OCI-LY3 (cell line): ENCODE measurements around the gene SRL.
A peak's percentile ranks its signal among the peaks of the same experiment; 100 is the strongest.

Experiments used
- H2AFZ ChIP-seq: fragments of 200-600, 300-600 bp; shearing (Covaris generic); 2 replicates; pipeline ENCODE4 v1.6.0; 2014; ENCODE audit warnings: antibody characterized with exemption, low read depth, low read length
- H3K27ac ChIP-seq: fragments of 200-600, 300-600 bp; sonication (generic); 2 replicates; pipeline ENCODE4 v1.5.1; 2014; ENCODE audit warnings: mild to moderate bottlenecking, low read length, moderate library complexity, mixed read lengths
- H3K27me3 ChIP-seq: fragments of 200-600, 300-600 bp; sonication (generic); 2 replicates; pipeline ENCODE4 v1.6.1; 2014; ENCODE audit warnings: low read depth, low read length, mixed read lengths
- H3K36me3 ChIP-seq: fragments of 200-600, 300-600 bp; sonication (generic); replicated peaks from 2 replicates; pipeline ENCODE3; 2014; ENCODE audit warnings: low read depth, low read length, mixed read lengths
- H3K4me1 ChIP-seq: fragments of 300-600, 200-600 bp; sonication (generic); 2 replicates; pipeline ENCODE4 v1.6.1; 2014; ENCODE audit warnings: low read length, mixed read lengths
- H3K4me2 ChIP-seq: fragments of 200-600, 300-600 bp; sonication (generic); 2 replicates; pipeline ENCODE4 v1.6.1; 2014; ENCODE audit warnings: low read length, mixed read lengths
- H3K4me3 ChIP-seq: fragments of 300-600, 200-600 bp; sonication (generic); 2 replicates; pipeline ENCODE4 v1.5.1; 2014; ENCODE audit warnings: antibody characterized with exemption, mild to moderate bottlenecking, low read length, moderate library complexity
- H3K79me2 ChIP-seq: fragments of 300-600, 200-600 bp; shearing (Covaris generic); 2 replicates; pipeline ENCODE4 v1.6.1; 2014; ENCODE audit warnings: mild to moderate bottlenecking, low read length, mixed read lengths
- H3K9ac ChIP-seq: fragments of 300-600, 200-600 bp; shearing (Covaris generic); 2 replicates; pipeline ENCODE4 v1.6.0; 2014; ENCODE audit warnings: mild to moderate bottlenecking, low read length, moderate library complexity
- H3K9me3 ChIP-seq: fragments of 200-600, 300-600 bp; shearing (Covaris generic); 2 replicates; pipeline ENCODE4 v1.6.1; 2014; ENCODE audit warnings: low read length, mixed read lengths; ENCODE audit not compliant: insufficient read depth
- H4K20me1 ChIP-seq: fragments of 200-600, 300-600 bp; sonication (generic); 2 replicates; pipeline ENCODE4 v1.6.1; 2016; ENCODE audit warnings: low read length, mixed read lengths; ENCODE audit not compliant: insufficient read depth
- EZH2phosphoT487 ChIP-seq: fragments of 200-600 bp; shearing (Covaris generic); IDR thresholded peaks from 2 replicates; pipeline ENCODE4 v1.6.1; 2018; ENCODE audit warnings: antibody characterized with exemption, mixed run types, low read depth
- TF ChIP-seq, protein P1 (sequence below): fragments of 200-600, 300-600 bp; sonication (generic); IDR thresholded peaks from 2 replicates; pipeline ENCODE4 v1.5.1; 2014; ENCODE audit warnings: antibody characterized with exemption, low read length, low read depth

The SRL gene

DNA sequence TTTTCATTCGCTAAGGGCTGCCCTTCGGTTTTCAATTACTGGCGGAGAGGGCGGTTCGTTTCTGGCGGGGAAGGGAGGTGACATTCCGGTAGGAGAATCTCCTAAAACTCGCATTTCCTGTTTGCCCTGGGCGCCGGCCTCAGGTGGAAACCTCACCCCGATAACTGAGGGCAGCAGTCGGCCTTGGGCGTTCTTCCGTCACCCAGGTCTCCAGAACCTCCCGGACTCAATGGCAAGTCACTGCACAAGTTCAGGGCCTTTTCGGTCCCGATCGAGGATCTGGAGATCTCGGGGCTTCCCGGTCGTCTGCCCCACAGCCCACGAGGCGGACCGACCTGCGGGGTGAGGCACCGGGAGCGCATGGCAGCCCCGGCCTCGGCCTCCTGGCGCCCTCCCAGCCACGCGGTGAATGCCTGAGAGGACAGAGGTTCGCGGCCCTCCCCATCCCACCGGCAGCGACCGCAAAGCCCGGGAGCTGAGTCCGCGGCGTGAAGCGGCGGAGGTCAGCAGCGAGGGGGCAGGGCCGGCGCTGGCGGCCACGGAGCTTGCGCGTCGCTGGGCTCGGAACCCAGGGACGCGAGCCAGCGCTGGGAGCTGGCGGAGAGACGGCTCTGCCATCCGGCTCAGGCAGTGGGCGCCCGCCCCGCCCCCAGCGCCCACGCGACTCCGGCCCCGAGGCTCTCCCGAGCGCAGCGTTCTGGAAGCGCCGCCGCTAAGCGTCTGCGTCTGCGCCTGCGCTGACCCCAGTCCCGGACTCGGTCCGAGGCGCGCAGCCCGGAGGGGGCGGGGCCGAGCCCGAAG is 58.4 kb downstream of the SRL start:
- Histone ChIP-seq H3K9ac (peak overlapping the region; percentile 79), H3K79me2 (no peaks in the 10 kb centered on the region), H2AFZ (peak overlapping the region; percentile 81), H3K4me1 (no peaks in the 10 kb centered on the region), H3K4me2 (peak overlapping the region; percentile 91), H4K20me1 (no peaks in the 10 kb centered on the region), H3K27ac (peak overlapping the region; percentile 22), H3K36me3 (no peaks in the 10 kb centered on the region), H3K27me3 (peaks cover 24% of the 10 kb centered on the region; the same call in 1 of the 2 replicates), H3K9me3 (no peaks in the 10 kb centered on the region), H3K4me3 (peak overlapping the region; percentile 89)
- TF ChIP-seq, protein P1, sequence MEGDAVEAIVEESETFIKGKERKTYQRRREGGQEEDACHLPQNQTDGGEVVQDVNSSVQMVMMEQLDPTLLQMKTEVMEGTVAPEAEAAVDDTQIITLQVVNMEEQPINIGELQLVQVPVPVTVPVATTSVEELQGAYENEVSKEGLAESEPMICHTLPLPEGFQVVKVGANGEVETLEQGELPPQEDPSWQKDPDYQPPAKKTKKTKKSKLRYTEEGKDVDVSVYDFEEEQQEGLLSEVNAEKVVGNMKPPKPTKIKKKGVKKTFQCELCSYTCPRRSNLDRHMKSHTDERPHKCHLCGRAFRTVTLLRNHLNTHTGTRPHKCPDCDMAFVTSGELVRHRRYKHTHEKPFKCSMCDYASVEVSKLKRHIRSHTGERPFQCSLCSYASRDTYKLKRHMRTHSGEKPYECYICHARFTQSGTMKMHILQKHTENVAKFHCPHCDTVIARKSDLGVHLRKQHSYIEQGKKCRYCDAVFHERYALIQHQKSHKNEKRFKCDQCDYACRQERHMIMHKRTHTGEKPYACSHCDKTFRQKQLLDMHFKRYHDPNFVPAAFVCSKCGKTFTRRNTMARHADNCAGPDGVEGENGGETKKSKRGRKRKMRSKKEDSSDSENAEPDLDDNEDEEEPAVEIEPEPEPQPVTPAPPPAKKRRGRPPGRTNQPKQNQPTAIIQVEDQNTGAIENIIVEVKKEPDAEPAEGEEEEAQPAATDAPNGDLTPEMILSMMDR: no peak
- TF ChIP-seq EZH2phosphoT487: no peak

- peak overlapping the region; percentile 91 for H3K4me2 ChIP-seq
- H4K20me1 ChIP-seq: no peaks in the 10 kb centered on the region
- H3K9ac ChIP-seq: peak overlapping the region; percentile 79
- peak overlapping the region; percentile 89 for H3K4me3 ChIP-seq
- H3K4me1 ChIP-seq: no peaks in the 10 kb centered on the region
- H3K27ac ChIP-seq: no peak overlapping the region
- no peaks in the 10 kb centered on the region for H3K79me2 ChIP-seq
- TF ChIP-seq, protein P1: no peak
- no peak for TF ChIP-seq EZH2phosphoT487
- H3K27me3 ChIP-seq: peaks cover 24% of the 10 kb centered on the region; the same call in 1 of the 2 replicates
- H3K36me3 ChIP-seq: no peaks in the 10 kb centered on the region
- peak overlapping the region; percentile 81; the same call in 1 of the 2 replicates for H2AFZ ChIP-seq
- H3K9me3 ChIP-seq: no peaks in the 10 kb centered on the region
Observed at GRCh38 chr16:4182581-4183236, 59.2 kb downstream of the SRL start.

- Histone ChIP-seq H2AFZ (no peak overlapping the region), H3K36me3 (no peaks in the 10 kb centered on the region), H3K27ac (no peak overlapping the region), H3K4me3 (no peak overlapping the region), H3K4me2 (no peak overlapping the region), H3K79me2 (no peaks in the 10 kb centered on the region), H3K9ac (no peak overlapping the region), H4K20me1 (no peaks in the 10 kb centered on the region), H3K4me1 (peaks cover 7% of the 10 kb centered on the region), H3K9me3 (no peaks in the 10 kb centered on the region), H3K27me3 (peaks cover 21% of the 10 kb centered on the region)
- TF ChIP-seq EZH2phosphoT487: no peak
- TF ChIP-seq, protein P1: no peak
Observed at GRCh38 chr16:4180511-4180910, 61.4 kb downstream of the SRL start.

GRCh38 chr16:4179763-4180260 is 62.1 kb downstream of the SRL start:
- H2AFZ ChIP-seq: no peak overlapping the region
- no peak overlapping the region for H3K27ac ChIP-seq
- peaks cover 16% of the 10 kb centered on the region for H3K27me3 ChIP-seq
- no peaks in the 10 kb centered on the region for H3K9me3 ChIP-seq
- H3K36me3 ChIP-seq: no peaks in the 10 kb centered on the region
- H3K9ac ChIP-seq: no peak overlapping the region
- no peaks in the 10 kb centered on the region for H3K79me2 ChIP-seq
- no peak overlapping the region for H3K4me2 ChIP-seq
- TF ChIP-seq, protein P1: no peak
- TF ChIP-seq EZH2phosphoT487: no peak
- H3K4me1 ChIP-seq: peaks cover 7% of the 10 kb centered on the region
- H4K20me1 ChIP-seq: no peaks in the 10 kb centered on the region
- no peak overlapping the region for H3K4me3 ChIP-seq
